ENCODE data around the gene PHIP. TPM values are rescaled to one million over a fixed set of nuclear protein-coding genes. Genes with fewer than 3 reads are reported as not detected.

Gene PHIP
- total RNA-seq, 1 donor from 2014 or later = 60.0 TPM

DNA sequence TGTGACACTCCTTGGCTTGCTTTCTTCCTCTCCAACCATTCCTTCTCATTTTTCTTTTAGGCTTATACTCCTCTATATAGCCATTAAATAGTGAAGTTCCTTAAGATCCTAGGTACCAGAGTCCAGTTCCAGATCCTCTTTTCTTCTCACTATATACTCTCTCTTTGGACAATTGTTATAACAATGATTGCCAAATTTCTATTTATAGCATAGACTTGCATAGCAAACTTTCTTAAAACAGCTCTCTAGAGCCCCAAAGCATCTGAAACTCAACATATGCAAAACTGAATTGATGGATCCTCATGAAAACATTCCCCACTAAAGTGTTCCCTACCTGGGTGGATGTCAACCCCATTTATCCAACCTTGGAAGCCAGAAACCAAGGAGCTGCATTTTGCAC lies 13.4 kb downstream of the PHIP start:
- H3K27me3 Mint-ChIP-seq (ENCODE audit: unreplicated experiment) = no peaks in the 10 kb centered on the region
- H3K4me3 Mint-ChIP-seq (ENCODE audit: unreplicated experiment) = no peak overlapping the region
- no peak overlapping the region for H3K27ac Mint-ChIP-seq (ENCODE audit: unreplicated experiment)
- H3K4me1 Mint-ChIP-seq (ENCODE audit: low read depth, unreplicated experiment) = no peaks in the 10 kb centered on the region
- no peaks in the 10 kb centered on the region for H3K9me3 Mint-ChIP-seq (ENCODE audit: unreplicated experiment)
- no peak for DNase-seq
- no peaks in the 10 kb centered on the region for H3K36me3 Mint-ChIP-seq (ENCODE audit: unreplicated experiment)
- no peak for TF ChIP-seq CTCF (IDR thresholded peaks at IDR 0.05; ENCODE audit: partially characterized antibody, unreplicated experiment)

- Mint-ChIP-seq H3K27me3 (ENCODE audit: unreplicated experiment) (no peaks in the 10 kb centered on the region), H3K36me3 (ENCODE audit: unreplicated experiment) (no peaks in the 10 kb centered on the region), H3K27ac (ENCODE audit: unreplicated experiment) (no peak overlapping the region), H3K4me1 (ENCODE audit: low read depth, unreplicated experiment) (no peaks in the 10 kb centered on the region), H3K9me3 (ENCODE audit: unreplicated experiment) (no peaks in the 10 kb centered on the region), H3K4me3 (ENCODE audit: unreplicated experiment) (no peak overlapping the region)
- no peak for TF ChIP-seq CTCF (IDR thresholded peaks at IDR 0.05; ENCODE audit: partially characterized antibody, unreplicated experiment)
- no peak for DNase-seq
These were observed 15.3 kb downstream of the PHIP start for GRCh38 chr6:79062708-79063107.

DNA sequence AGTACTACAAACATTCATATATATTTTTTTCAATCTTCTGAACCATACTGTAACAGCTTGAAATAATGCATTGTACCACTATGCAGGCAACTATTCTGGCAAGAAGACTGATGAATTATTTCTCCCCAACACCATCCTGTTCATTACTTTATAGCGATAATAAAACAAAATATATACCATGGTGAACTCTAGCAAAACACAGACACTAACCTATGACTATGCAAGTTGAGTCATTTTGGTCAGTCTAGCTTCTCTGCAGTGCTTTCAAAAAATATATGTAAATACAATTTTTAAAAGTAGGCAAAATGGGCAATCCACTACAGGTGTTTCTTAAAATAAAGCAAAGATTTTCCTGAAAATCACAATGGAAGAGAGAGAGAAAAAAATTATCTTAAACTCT lies 20.3 kb downstream of the PHIP start:
- Mint-ChIP-seq H3K4me1 (ENCODE audit: low read depth, unreplicated experiment) (no peaks in the 10 kb centered on the region), H3K4me3 (ENCODE audit: unreplicated experiment) (no peak overlapping the region), H3K36me3 (ENCODE audit: unreplicated experiment) (peaks cover 2% of the 10 kb centered on the region), H3K9me3 (ENCODE audit: unreplicated experiment) (peaks cover under 1% of the 10 kb centered on the region), H3K27me3 (ENCODE audit: unreplicated experiment) (no peaks in the 10 kb centered on the region), H3K27ac (ENCODE audit: unreplicated experiment) (no peak overlapping the region)
- DNase-seq = no peak
- no peak for TF ChIP-seq CTCF (IDR thresholded peaks at IDR 0.05; ENCODE audit: partially characterized antibody, unreplicated experiment)

GRCh38 chr6:79056226-79056625 lies 21.8 kb downstream of the PHIP start:
- H3K9me3 Mint-ChIP-seq (ENCODE audit: unreplicated experiment) = peaks cover 4% of the 10 kb centered on the region
- no peaks in the 10 kb centered on the region for H3K4me1 Mint-ChIP-seq (ENCODE audit: low read depth, unreplicated experiment)
- H3K4me3 Mint-ChIP-seq (ENCODE audit: unreplicated experiment) = no peak overlapping the region
- H3K36me3 Mint-ChIP-seq (ENCODE audit: unreplicated experiment) = peaks cover 12% of the 10 kb centered on the region
- TF ChIP-seq CTCF (IDR thresholded peaks at IDR 0.05; ENCODE audit: partially characterized antibody, unreplicated experiment) = no peak
- H3K27ac Mint-ChIP-seq (ENCODE audit: unreplicated experiment) = no peak overlapping the region
- peaks cover 3% of the 10 kb centered on the region for H3K27me3 Mint-ChIP-seq (ENCODE audit: unreplicated experiment)
- no peak for DNase-seq

- Mint-ChIP-seq H3K4me1 (ENCODE audit: low read depth, unreplicated experiment) (no peaks in the 10 kb centered on the region), H3K27ac (ENCODE audit: unreplicated experiment) (no peak overlapping the region), H3K36me3 (ENCODE audit: unreplicated experiment) (peaks cover 12% of the 10 kb centered on the region), H3K9me3 (ENCODE audit: unreplicated experiment) (peaks cover 4% of the 10 kb centered on the region), H3K4me3 (ENCODE audit: unreplicated experiment) (no peak overlapping the region), H3K27me3 (ENCODE audit: unreplicated experiment) (peaks cover 3% of the 10 kb centered on the region)
- TF ChIP-seq CTCF (IDR thresholded peaks at IDR 0.05; ENCODE audit: partially characterized antibody, unreplicated experiment) = peak; percentile 74
- peak; percentile 42 for DNase-seq
These were observed 29.4 kb downstream of the PHIP start for GRCh38 chr6:79048611-79049010.

Measured in glutamatergic neuron (in vitro differentiated cells).